Activated naive CD4-positive, alpha-beta T cell treated with anti-CD3 and anti-CD28 coated beads for 36 hours (primary cell): ENCODE data around the gene LRRC7. TPM values are rescaled to one million over a fixed set of nuclear protein-coding genes. Genes with fewer than 3 reads are reported as not detected.

Experiments
- CTCF ChIA-PET: fragments of 350-600 bp; sonication (Branson Sonifier 250); formaldehyde crosslinking; loops from one replicate; lab custom pipeline; 2021; ENCODE audit warnings: antibody characterized with exemption; lab: Charles Lee
- DNase-seq: peaks from one replicate; pipeline ENCODE4 v3.0.0-alpha.2; 2020
- H3K27ac Mint-ChIP-seq: one replicate; pipeline ENCODE4 v1.8.0; 2021; ENCODE audit warnings: mild to moderate bottlenecking, mixed read lengths
- H3K27me3 Mint-ChIP-seq: one replicate; pipeline ENCODE4 v1.8.0; 2021; ENCODE audit warnings: low read depth, mixed read lengths
- H3K36me3 Mint-ChIP-seq: one replicate; pipeline ENCODE4 v1.8.0; 2021; ENCODE audit warnings: low read depth, mixed read lengths
- H3K4me1 Mint-ChIP-seq: one replicate; pipeline ENCODE4 v1.8.0; 2021; ENCODE audit warnings: low read depth, mixed read lengths
- H3K4me3 Mint-ChIP-seq: one replicate; pipeline ENCODE4 v1.8.0; 2021; ENCODE audit warnings: mild to moderate bottlenecking, moderate library complexity, mixed read lengths
- H3K9me3 Mint-ChIP-seq: one replicate; pipeline ENCODE4 v1.8.0; 2021; ENCODE audit warnings: mixed read lengths
- intact Hi-C: fragments of 100-400 bp; cut with micrococcal nuclease; formaldehyde crosslinking; loops from one replicate; pipeline ENCODE4 v1.15.1; 2023
- total RNA-seq, 2 experiments: library from RNA; stranded (reverse); gene quantifications; one replicate each; pipeline ENCODE4 v1.2.3, GENCODE V29; 2021

LRRC7 gene
- total RNA-seq, 2 experiments from 2014 or later: not detected

- intact Hi-C loops: no loop called here
Measured at GRCh38 chr1:69752831-69753230, 185.1 kb downstream of the LRRC7 start.

GRCh38 chr1:69754521-69754920 is 186.8 kb downstream of the LRRC7 start:
- Mint-ChIP-seq H3K4me1 (no peaks in the 10 kb centered on the region), H3K9me3 (peaks cover 7% of the 10 kb centered on the region), H3K27me3 (no peaks in the 10 kb centered on the region), H3K36me3 (no peaks in the 10 kb centered on the region), H3K4me3 (no peak overlapping the region), H3K27ac (no peak overlapping the region)
- intact Hi-C loops: no loop called here
- no peak for DNase-seq
- CTCF ChIA-PET: no interaction called here

More at GRCh38 chr1:69752831-69753230, 185.1 kb downstream of the LRRC7 start:
- Mint-ChIP-seq H3K4me1 (no peaks in the 10 kb centered on the region), H3K27ac (no peak overlapping the region), H3K36me3 (no peaks in the 10 kb centered on the region), H3K27me3 (no peaks in the 10 kb centered on the region), H3K9me3 (peaks cover 7% of the 10 kb centered on the region), H3K4me3 (no peak overlapping the region)
- CTCF ChIA-PET: no interaction called here
- DNase-seq: no peak

GRCh38 chr1:69755647-69756046 is 187.9 kb downstream of the LRRC7 start:
- H3K36me3 Mint-ChIP-seq: no peaks in the 10 kb centered on the region

GRCh38 chr1:69765951-69766350 is 198.2 kb downstream of the LRRC7 start:
- Mint-ChIP-seq H3K36me3 (no peaks in the 10 kb centered on the region), H3K4me3 (no peak overlapping the region), H3K4me1 (no peaks in the 10 kb centered on the region), H3K27ac (no peak overlapping the region), H3K9me3 (no peaks in the 10 kb centered on the region), H3K27me3 (no peaks in the 10 kb centered on the region)
- intact Hi-C loops: no loop called here
- no peak for DNase-seq
- CTCF ChIA-PET: no interaction called here

More at GRCh38 chr1:69755647-69756046, 187.9 kb downstream of the LRRC7 start:
- H3K4me1 Mint-ChIP-seq: no peaks in the 10 kb centered on the region
- CTCF ChIA-PET: no interaction called here
- H3K27me3 Mint-ChIP-seq: no peaks in the 10 kb centered on the region
- intact Hi-C loops: no loop called here
- no peak for DNase-seq
- peaks cover 7% of the 10 kb centered on the region for H3K9me3 Mint-ChIP-seq
- H3K27ac Mint-ChIP-seq: no peak overlapping the region
- no peak overlapping the region for H3K4me3 Mint-ChIP-seq

- intact Hi-C loops: no loop called here
- CTCF ChIA-PET: no interaction called here
- H3K9me3 Mint-ChIP-seq: no peaks in the 10 kb centered on the region
- H3K4me1 Mint-ChIP-seq: no peaks in the 10 kb centered on the region
- DNase-seq: no peak
- no peaks in the 10 kb centered on the region for H3K27me3 Mint-ChIP-seq
- H3K27ac Mint-ChIP-seq: no peak overlapping the region
- no peaks in the 10 kb centered on the region for H3K36me3 Mint-ChIP-seq
- no peak overlapping the region for H3K4me3 Mint-ChIP-seq
Measured at GRCh38 chr1:69766431-69767180, 198.9 kb downstream of the LRRC7 start.

GRCh38 chr1:69776555-69776954 is 208.8 kb downstream of the LRRC7 start:
- intact Hi-C loops: no loop called here
- CTCF ChIA-PET: no interaction called here
- Mint-ChIP-seq H3K27me3 (no peaks in the 10 kb centered on the region), H3K36me3 (no peaks in the 10 kb centered on the region), H3K9me3 (no peaks in the 10 kb centered on the region), H3K4me1 (no peaks in the 10 kb centered on the region), H3K4me3 (no peak overlapping the region), H3K27ac (no peak overlapping the region)
- DNase-seq: no peak

- CTCF ChIA-PET: no interaction called here
- Mint-ChIP-seq H3K9me3 (no peaks in the 10 kb centered on the region), H3K36me3 (no peaks in the 10 kb centered on the region), H3K4me3 (no peak overlapping the region), H3K27me3 (no peaks in the 10 kb centered on the region), H3K4me1 (no peaks in the 10 kb centered on the region), H3K27ac (no peak overlapping the region)
- intact Hi-C loops: no loop called here
- no peak for DNase-seq
Measured at GRCh38 chr1:69777423-69777822, 209.7 kb downstream of the LRRC7 start.

- intact Hi-C loops: no loop called here
- Mint-ChIP-seq H3K4me1 (no peaks in the 10 kb centered on the region), H3K27me3 (no peaks in the 10 kb centered on the region), H3K27ac (no peak overlapping the region), H3K36me3 (no peaks in the 10 kb centered on the region), H3K4me3 (no peak overlapping the region), H3K9me3 (no peaks in the 10 kb centered on the region)
- CTCF ChIA-PET: no interaction called here
- no peak for DNase-seq
Measured at GRCh38 chr1:69777971-69778370, 210.2 kb downstream of the LRRC7 start.

- intact Hi-C loops: no loop called here
- no peak for DNase-seq
- Mint-ChIP-seq H3K4me1 (no peaks in the 10 kb centered on the region), H3K9me3 (peaks cover 7% of the 10 kb centered on the region), H3K27ac (no peak overlapping the region), H3K27me3 (no peaks in the 10 kb centered on the region), H3K4me3 (no peak overlapping the region), H3K36me3 (no peaks in the 10 kb centered on the region)
- CTCF ChIA-PET: no interaction called here
Measured at GRCh38 chr1:69787151-69787550, 219.4 kb downstream of the LRRC7 start.

GRCh38 chr1:69791311-69791710 is 223.6 kb downstream of the LRRC7 start:
- intact Hi-C loops: no loop called here
- CTCF ChIA-PET: no interaction called here
- Mint-ChIP-seq H3K9me3 (peaks cover 4% of the 10 kb centered on the region), H3K27ac (no peak overlapping the region), H3K36me3 (no peaks in the 10 kb centered on the region), H3K4me3 (no peak overlapping the region), H3K4me1 (no peaks in the 10 kb centered on the region), H3K27me3 (no peaks in the 10 kb centered on the region)
- DNase-seq: no peak

GRCh38 chr1:69794831-69795230 is 227.1 kb downstream of the LRRC7 start:
- Mint-ChIP-seq H3K36me3 (no peaks in the 10 kb centered on the region), H3K9me3 (peaks cover 6% of the 10 kb centered on the region), H3K27ac (no peak overlapping the region), H3K4me3 (no peak overlapping the region), H3K4me1 (no peaks in the 10 kb centered on the region), H3K27me3 (no peaks in the 10 kb centered on the region)
- CTCF ChIA-PET: no interaction called here
- intact Hi-C loops: no loop called here
- no peak for DNase-seq

- H3K36me3 Mint-ChIP-seq: no peaks in the 10 kb centered on the region
- no peak for DNase-seq
- no peak overlapping the region for H3K4me3 Mint-ChIP-seq
- CTCF ChIA-PET: no interaction called here
- intact Hi-C loops: no loop called here
- no peaks in the 10 kb centered on the region for H3K4me1 Mint-ChIP-seq
- H3K9me3 Mint-ChIP-seq: peaks cover 2% of the 10 kb centered on the region
- no peaks in the 10 kb centered on the region for H3K27me3 Mint-ChIP-seq
- no peak overlapping the region for H3K27ac Mint-ChIP-seq
Measured at GRCh38 chr1:69814926-69815325, 247.2 kb downstream of the LRRC7 start.

GRCh38 chr1:69824932-69825331 is 257.2 kb downstream of the LRRC7 start:
- Mint-ChIP-seq H3K27ac (no peak overlapping the region), H3K9me3 (peaks cover 2% of the 10 kb centered on the region), H3K4me1 (no peaks in the 10 kb centered on the region), H3K36me3 (no peaks in the 10 kb centered on the region), H3K27me3 (no peaks in the 10 kb centered on the region), H3K4me3 (no peak overlapping the region)
- intact Hi-C loops: no loop called here
- DNase-seq: no peak
- CTCF ChIA-PET: no interaction called here
